ENCODE measurements around the gene MPG.

Gene MPG

GRCh38 chr16:63998-64913 is 13.8 kb upstream of the MPG start:
- no peak for DNase-seq (ENCODE audit: low read depth)
- no peak overlapping the region for H3K4me3 ChIP-seq (ENCODE audit: low read length)
- no peak for TF ChIP-seq CTCF (conservative IDR thresholded peaks at IDR 0.05; ENCODE audit: low read depth, low read length)

- H3K4me3 ChIP-seq (ENCODE audit: low read length) = no peak overlapping the region
- no peak for DNase-seq (ENCODE audit: low read depth)
- TF ChIP-seq CTCF (conservative IDR thresholded peaks at IDR 0.05; ENCODE audit: low read depth, low read length) = no peak
These were observed 13.1 kb upstream of the MPG start for GRCh38 chr16:64914-65255.

GRCh38 chr16:65745-66144 is 12.3 kb upstream of the MPG start:
- TF ChIP-seq CTCF (conservative IDR thresholded peaks at IDR 0.05; ENCODE audit: low read depth, low read length) = peak; percentile 95
- no peak for DNase-seq (ENCODE audit: low read depth)
- no peak overlapping the region for H3K4me3 ChIP-seq (ENCODE audit: low read length)

- no peak for TF ChIP-seq CTCF (conservative IDR thresholded peaks at IDR 0.05; ENCODE audit: low read depth, low read length)
- H3K4me3 ChIP-seq (ENCODE audit: low read length) = no peak overlapping the region
- no peak for DNase-seq (ENCODE audit: low read depth)
These were observed 11.5 kb upstream of the MPG start for GRCh38 chr16:66309-67182.

GRCh38 chr16:67183-67791 is 10.7 kb upstream of the MPG start:
- no peak for DNase-seq (ENCODE audit: low read depth)
- no peak for TF ChIP-seq CTCF (conservative IDR thresholded peaks at IDR 0.05; ENCODE audit: low read depth, low read length)
- H3K4me3 ChIP-seq (ENCODE audit: low read length) = no peak overlapping the region

GRCh38 chr16:67884-68789 is 9.9 kb upstream of the MPG start:
- DNase-seq (ENCODE audit: low read depth) = no peak
- no peak for TF ChIP-seq CTCF (conservative IDR thresholded peaks at IDR 0.05; ENCODE audit: low read depth, low read length)
- H3K4me3 ChIP-seq (ENCODE audit: low read length) = no peak overlapping the region
